Body of pancreas (tissue), 4 donors: Measurements from ENCODE around the gene DNASE1. TPM values are rescaled to one million over a fixed set of nuclear protein-coding genes. Genes with fewer than 3 reads are reported as not detected.

ENCODE experiments used
- ATAC-seq: fragments of 150-250 bp; one replicate; pipeline ENCODE4 v1.9.1; 2016
- DNase-seq, 4 donors: peaks; one replicate each; pipeline ENCODE4 v3.0.0-alpha.2; 2019
- H3K27ac ChIP-seq, 4 donors: fragments of 200-600 bp; sonication (generic); 1 replicate in 3 of 4; 2 replicates in 1 of 4; pipeline versions ENCODE4 v1.5.1 to v1.6.1; 2016 to 2019; ENCODE audit warnings: mild to moderate bottlenecking in 1 of 4, mixed read lengths in 1 of 4, moderate library complexity in 1 of 4
- H3K27me3 ChIP-seq, 2 donors: fragments of 200-600 bp; sonication (generic); one replicate each; pipeline ENCODE4 v1.6.0; 2016; ENCODE audit warnings: mild to moderate bottlenecking in 1 of 2
- H3K36me3 ChIP-seq, 2 donors: fragments of 200-600 bp; sonication (generic); replicated peaks in 1 of 2; 2 replicates each; pipeline ENCODE4 v1.5.1; 2016; ENCODE audit warnings: low read depth in 2 of 2; ENCODE audit not compliant: insufficient read depth in 1 of 2
- H3K4me1 ChIP-seq: fragments of 200-600 bp; sonication (generic); one replicate; pipeline ENCODE4 v1.6.0; 2016
- H3K4me3 ChIP-seq, 2 donors: fragments of 200-600 bp; sonication (generic); 1 replicate in 1 of 2; 2 replicates in 1 of 2; pipeline ENCODE4 v1.5.1; 2016 to 2019
- H3K9me3 ChIP-seq, 3 donors: fragments of 200-600 bp; sonication (generic); 1 replicate in 2 of 3; 2 replicates in 1 of 3; pipeline ENCODE4 v1.5.1; 2016
- CTCF ChIP-seq, 7 experiments: fragments of 450-650 bp in 4 of 7; fragments of 200-600 bp in 3 of 7; sonication (generic) in 3 of 7; IDR thresholded peaks; one replicate each; pipeline ENCODE4 v1.5.1; 2016 to 2019; ENCODE audit warnings: antibody characterized with exemption in 7 of 7
- POLR2A ChIP-seq, 3 donors: fragments of 450-650 bp; IDR thresholded peaks; one replicate each; pipeline ENCODE4 v1.6.1; 2016; ENCODE audit warnings: antibody characterized with exemption in 3 of 3, mild to moderate bottlenecking in 2 of 3
- WGBS, 2 donors: methylation state at CpG; one replicate each; pipeline ENCODE4 v1.1.5; 2017; 5-methylcytosine and 5-hydroxymethylcytosine counted together
- intact Hi-C: fragments of 100-400 bp; cut with DNase I; formaldehyde crosslinking; loops from one replicate; pipeline ENCODE4 v1.15.1; 2023
- total RNA-seq, 2 donors: library from RNA; depleted of rRNA; stranded (reverse); fragments of >200 nt; gene quantifications; one replicate each; pipeline ENCODE4 v1.1.0, GENCODE V29; 2016

Gene DNASE1
- total RNA-seq, 2 donors from 2014 or later: 25.9 to 52.7 TPM

GRCh38 chr16:3640632-3641501 lies 13.6 kb upstream of the DNASE1 start:
- no peaks in the 10 kb centered on the region for H3K9me3 ChIP-seq
- no peaks in the 10 kb centered on the region for H3K27me3 ChIP-seq
- TF ChIP-seq CTCF (IDR thresholded peaks at IDR 0.05): no peak
- no peak overlapping the region for H3K27ac ChIP-seq
- peaks cover 11% of the 10 kb centered on the region for H3K4me1 ChIP-seq
- no peaks in the 10 kb centered on the region for H3K36me3 ChIP-seq
- ATAC-seq: no peak
- WGBS, 2 donors: 92 to 100% methylated on average over 1 to 8 of the region's 17 CpGs
- DNase-seq: no peak
- intact Hi-C loops: no loop called here
- H3K4me3 ChIP-seq: no peak overlapping the region

- WGBS, 2 donors: 87 to 90% methylated on average over 4 to 9 of the region's 9 CpGs
Measured at GRCh38 chr16:3641801-3642396, 12.6 kb upstream of the DNASE1 start.

GRCh38 chr16:3642397-3643094 lies 11.9 kb upstream of the DNASE1 start:
- H3K36me3 ChIP-seq: no peaks in the 10 kb centered on the region
- 69 to 80% methylated on average over 18 of the region's 21 CpGs for WGBS, 2 donors
- TF ChIP-seq POLR2A (IDR thresholded peaks at IDR 0.05) (no peak), CTCF (IDR thresholded peaks at IDR 0.05) (no peak)
- no peaks in the 10 kb centered on the region for H3K9me3 ChIP-seq
- DNase-seq (peak in 1 of 4 donors; percentile 60), ATAC-seq (no peak)
- no peak overlapping the region for H3K27ac ChIP-seq
- H3K4me3 ChIP-seq: no peak overlapping the region
- intact Hi-C loops: no loop called here
- peaks cover 16% of the 10 kb centered on the region for H3K4me1 ChIP-seq
- no peaks in the 10 kb centered on the region for H3K27me3 ChIP-seq

More at GRCh38 chr16:3641801-3642396, 12.6 kb upstream of the DNASE1 start:
- Histone ChIP-seq H3K36me3 (no peaks in the 10 kb centered on the region), H3K27me3 (no peaks in the 10 kb centered on the region), H3K4me1 (peaks cover 21% of the 10 kb centered on the region), H3K4me3 (no peak overlapping the region), H3K9me3 (no peaks in the 10 kb centered on the region), H3K27ac (no peak overlapping the region)
- no peak for DNase-seq
- no peak for TF ChIP-seq POLR2A (IDR thresholded peaks at IDR 0.05)
- TF ChIP-seq CTCF (IDR thresholded peaks at IDR 0.05): no peak
- intact Hi-C loops: no loop called here
- no peak for ATAC-seq

GRCh38 chr16:3643095-3643730 lies 11.3 kb upstream of the DNASE1 start:
- Histone ChIP-seq H3K4me1 (peaks cover 14% of the 10 kb centered on the region), H3K27me3 (no peaks in the 10 kb centered on the region), H3K9me3 (no peaks in the 10 kb centered on the region), H3K27ac (no peak overlapping the region), H3K4me3 (no peak overlapping the region), H3K36me3 (no peaks in the 10 kb centered on the region)
- 91 to 95% methylated on average over 14 of the region's 14 CpGs for WGBS, 2 donors
- TF ChIP-seq POLR2A (IDR thresholded peaks at IDR 0.05) (no peak), CTCF (IDR thresholded peaks at IDR 0.05) (no peak)
- no peak for DNase-seq
- ATAC-seq: no peak
- intact Hi-C loops: no loop called here
